ENCODE measurements around the gene LSP1. TPM values are rescaled to one million over a fixed set of nuclear protein-coding genes. Genes with fewer than 3 reads are reported as not detected.

LSP1 gene
- total and polyA plus RNA-seq, 2 of the 13 experiments (the other 11 are each of a cell fraction or from before 2014, with no cell fraction given): 0.59 to 1.00 TPM

DNA sequence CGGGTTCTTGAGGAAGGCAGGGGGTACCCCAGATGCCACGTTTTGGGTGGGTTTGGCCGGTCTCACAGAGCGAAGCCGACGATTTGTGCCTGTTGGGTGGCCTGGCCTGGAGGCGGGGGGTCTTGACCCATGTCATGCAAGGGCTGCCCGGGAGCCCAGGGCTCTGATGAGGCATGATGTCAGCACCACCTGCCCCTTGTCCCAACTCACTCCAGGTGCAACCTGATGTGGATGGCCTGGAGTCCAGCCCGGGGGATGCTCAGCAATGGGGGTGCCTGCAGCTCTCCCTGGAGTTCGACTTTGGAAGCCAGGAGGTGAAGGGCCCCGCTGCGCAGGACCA is 17.2 kb upstream of the LSP1 start:
- H3K9ac ChIP-seq (ENCODE audit: insufficient read depth, low read depth, low read length): no peak overlapping the region

More for the DNA sequence above, 17.2 kb upstream of the LSP1 start:
- Histone ChIP-seq H3K79me2 (ENCODE audit: insufficient read depth, low read length) (no peaks in the 10 kb centered on the region), H3K27ac (ENCODE audit: extremely low read length, insufficient read depth, low read length) (no peak overlapping the region), H3K36me3 (replicated peaks in 1 of 2; ENCODE audit: control insufficient read depth in 1 of 2, insufficient read depth in 2 of 2, low read length in 2 of 2) (no peaks in the 10 kb centered on the region), H2AFZ (ENCODE audit: low read length) (no peak overlapping the region), H3K9me3 (ENCODE audit: low read length) (no peaks in the 10 kb centered on the region), H3K27me3 (ENCODE audit: control insufficient read depth in 1 of 2, insufficient read depth in 2 of 2, low read length in 2 of 2) (peaks cover 9 to 16% of the 10 kb centered on the region in 2 experiments; a peak in 4 of 5 replicates), H3K4me1 (ENCODE audit: insufficient read depth, low read length) (peaks cover 61% of the 10 kb centered on the region), H3K4me2 (ENCODE audit: low read depth, low read length) (no peak overlapping the region), H3K4me3 (replicated peaks in 1 of 3; ENCODE audit: insufficient read depth in 1 of 3, low read depth in 2 of 3, low read length in 3 of 3) (no peak overlapping the region), H4K20me1 (ENCODE audit: insufficient read depth, low read length) (no peaks in the 10 kb centered on the region)
- in situ Hi-C loops (cut with HindIII; ENCODE audit: extremely low pct_ligation_motif_present, low pct_unique_long_range_greater_than_20kb) (no loop called here), intact Hi-C loops (cut with micrococcal nuclease; ENCODE audit: unreplicated experiment) (loop anchor here (2.0 kb wide), 3 partner anchors 43 to 315 kb away; partner anchors contain the start of gene CTSD)
- no peak for FAIRE-seq
- TF ChIP-seq SMAD1 (CRISPR knock-in tag; IDR thresholded peaks at IDR 0.05; ENCODE audit: borderline replicate concordance, low read depth) (no peak), TEAD2 (CRISPR knock-in tag; IDR thresholded peaks at IDR 0.05) (no peak), CCDC6 (CRISPR knock-in tag; IDR thresholded peaks at IDR 0.05) (no peak), ZNF570 (CRISPR knock-in tag; IDR thresholded peaks at IDR 0.05; ENCODE audit: borderline replicate concordance) (no peak), ZNF781 (CRISPR knock-in tag; IDR thresholded peaks at IDR 0.05; ENCODE audit: borderline replicate concordance, not compliant biosample characterization) (no peak), EP300 (IDR thresholded peaks at IDR 0.05; ENCODE audit: low read depth in 2 of 2, low read length in 2 of 2) (no peak), EP300 (CRISPR knock-in tag; IDR thresholded peaks at IDR 0.05; ENCODE audit: borderline replicate concordance) (no peak)
- TF ChIP-seq, protein P1, sequence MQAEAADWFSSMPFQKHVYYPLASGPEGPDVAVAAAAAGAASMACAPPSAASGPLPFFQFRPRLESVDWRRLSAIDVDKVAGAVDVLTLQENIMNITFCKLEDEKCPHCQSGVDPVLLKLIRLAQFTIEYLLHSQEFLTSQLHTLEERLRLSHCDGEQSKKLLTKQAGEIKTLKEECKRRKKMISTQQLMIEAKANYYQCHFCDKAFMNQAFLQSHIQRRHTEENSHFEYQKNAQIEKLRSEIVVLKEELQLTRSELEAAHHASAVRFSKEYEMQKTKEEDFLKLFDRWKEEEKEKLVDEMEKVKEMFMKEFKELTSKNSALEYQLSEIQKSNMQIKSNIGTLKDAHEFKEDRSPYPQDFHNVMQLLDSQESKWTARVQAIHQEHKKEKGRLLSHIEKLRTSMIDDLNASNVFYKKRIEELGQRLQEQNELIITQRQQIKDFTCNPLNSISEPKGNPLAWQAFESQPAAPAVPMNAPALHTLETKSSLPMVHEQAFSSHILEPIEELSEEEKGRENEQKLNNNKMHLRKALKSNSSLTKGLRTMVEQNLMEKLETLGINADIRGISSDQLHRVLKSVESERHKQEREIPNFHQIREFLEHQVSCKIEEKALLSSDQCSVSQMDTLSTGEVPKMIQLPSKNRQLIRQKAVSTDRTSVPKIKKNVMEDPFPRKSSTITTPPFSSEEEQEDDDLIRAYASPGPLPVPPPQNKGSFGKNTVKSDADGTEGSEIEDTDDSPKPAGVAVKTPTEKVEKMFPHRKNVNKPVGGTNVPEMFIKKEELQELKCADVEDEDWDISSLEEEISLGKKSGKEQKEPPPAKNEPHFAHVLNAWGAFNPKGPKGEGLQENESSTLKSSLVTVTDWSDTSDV (CRISPR knock-in tag; IDR thresholded peaks at IDR 0.05): no peak
- CTCF ChIA-PET (ENCODE audit: low intra/inter-chr PET ratio, low total read pairs): interaction anchor here (3.8 kb wide), 1 partner anchor 316 kb away, joined by 60 read pairs; no protein-coding TSS in a partner anchor
- no peak for DNase-seq (ENCODE audit: low spot score)
- no TSS peak for BruUV-seq (replicated peaks)
- POLR2A ChIA-PET: no interaction called here
- no peak for ATAC-seq
- 65% methylated on average over 6 of the region's 12 CpGs for whole genome bisulfite sequencing (ENCODE audit: low lambda C conversion rate)

All from HepG2 (cell line).